NOMO-1 (cell line): ENCODE measurements around the gene IMPDH2.

Experiments used
- DNase-seq, 2 experiments: peaks; one replicate each; lab custom pipeline; 2025; ENCODE audit not compliant: unreplicated experiment in 2 of 2; lab: John Stamatoyannopoulos, UW

Gene IMPDH2

GRCh38 chr3:49007068-49007770 is 22.0 kb downstream of the IMPDH2 start, which contains the start of gene WDR6:
WDR6 (plus strand) TSS chr3:49007391; CDS start chr3:49007432, 41 bp downstream.
- DNase-seq: peak; percentile 96 to 97

DNA sequence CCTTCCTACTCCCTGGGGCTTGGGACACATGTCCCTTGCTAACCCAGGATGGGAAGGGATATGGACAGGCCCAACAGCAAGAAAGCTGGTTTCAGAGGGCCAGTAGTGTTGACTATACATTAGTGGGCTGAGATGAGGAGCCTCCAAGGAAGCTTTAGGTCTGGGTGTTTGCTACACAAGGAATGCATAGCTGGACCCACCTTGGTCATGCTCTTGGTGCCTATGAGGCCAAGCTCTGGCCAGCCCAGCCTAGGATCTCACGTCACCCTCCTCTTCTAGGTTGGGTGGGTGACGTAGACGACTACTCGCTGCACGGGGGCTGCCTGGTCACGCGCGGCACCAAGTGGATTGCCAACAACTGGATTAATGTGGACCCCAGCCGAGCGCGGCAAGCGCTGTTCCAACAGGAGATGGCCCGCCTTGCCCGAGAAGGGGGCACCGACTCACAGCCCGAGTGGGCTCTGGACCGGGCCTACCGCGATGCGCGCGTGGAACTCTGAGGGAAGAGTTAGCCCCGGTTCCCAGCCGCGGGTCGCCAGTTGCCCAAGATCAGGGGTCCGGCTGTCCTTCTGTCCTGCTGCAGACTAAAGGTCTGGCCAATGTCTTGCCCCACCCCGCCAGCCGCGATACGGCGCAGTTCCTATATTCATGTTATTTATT is 22.7 kb downstream of the IMPDH2 start:
- no peak for DNase-seq

DNA sequence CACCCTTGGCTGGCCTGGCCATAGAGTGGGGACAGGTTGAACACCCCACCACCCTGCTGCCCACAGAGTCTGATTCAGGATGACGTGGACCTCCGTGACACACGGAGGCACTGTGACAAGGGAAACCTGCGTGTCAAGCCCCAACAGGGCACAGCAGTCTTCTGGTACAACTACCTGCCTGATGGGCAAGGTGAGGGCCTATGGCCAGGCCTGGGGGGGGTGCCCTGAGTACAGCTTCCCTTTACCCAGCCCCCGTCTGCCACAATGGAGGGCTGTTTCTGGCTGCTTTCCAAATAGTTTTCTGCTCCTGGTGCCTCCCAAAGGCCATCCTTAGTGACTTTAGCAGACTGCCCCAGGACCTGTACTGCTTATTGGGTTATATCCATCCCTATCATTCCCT is 23.2 kb downstream of the IMPDH2 start:
- no peak for DNase-seq

DNA sequence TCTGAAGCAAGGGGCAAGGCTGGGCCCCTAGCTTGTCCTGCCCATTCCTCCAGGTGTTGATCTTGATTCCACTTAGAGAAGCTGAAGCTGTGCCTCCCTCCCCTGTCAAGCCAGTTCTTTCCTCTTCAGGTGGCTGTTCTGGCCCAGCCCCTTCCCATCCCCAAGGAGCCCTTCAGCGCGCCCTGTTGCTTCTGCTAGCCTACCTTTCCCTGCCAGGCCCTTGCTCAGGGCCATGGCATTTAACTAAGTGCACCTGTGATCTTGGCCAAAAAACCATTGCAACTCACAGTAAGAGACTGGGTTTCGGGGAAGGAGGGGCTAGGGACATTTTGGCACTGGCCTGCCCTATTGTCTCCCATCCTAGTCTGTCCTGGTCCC is 23.9 kb downstream of the IMPDH2 start:
- no peak for DNase-seq

GRCh38 chr3:49004352-49005302 is 24.6 kb downstream of the IMPDH2 start:
- no peak for DNase-seq

- no peak for DNase-seq
Measured at GRCh38 chr3:49001155-49001554, 28.0 kb downstream of the IMPDH2 start.

DNA sequence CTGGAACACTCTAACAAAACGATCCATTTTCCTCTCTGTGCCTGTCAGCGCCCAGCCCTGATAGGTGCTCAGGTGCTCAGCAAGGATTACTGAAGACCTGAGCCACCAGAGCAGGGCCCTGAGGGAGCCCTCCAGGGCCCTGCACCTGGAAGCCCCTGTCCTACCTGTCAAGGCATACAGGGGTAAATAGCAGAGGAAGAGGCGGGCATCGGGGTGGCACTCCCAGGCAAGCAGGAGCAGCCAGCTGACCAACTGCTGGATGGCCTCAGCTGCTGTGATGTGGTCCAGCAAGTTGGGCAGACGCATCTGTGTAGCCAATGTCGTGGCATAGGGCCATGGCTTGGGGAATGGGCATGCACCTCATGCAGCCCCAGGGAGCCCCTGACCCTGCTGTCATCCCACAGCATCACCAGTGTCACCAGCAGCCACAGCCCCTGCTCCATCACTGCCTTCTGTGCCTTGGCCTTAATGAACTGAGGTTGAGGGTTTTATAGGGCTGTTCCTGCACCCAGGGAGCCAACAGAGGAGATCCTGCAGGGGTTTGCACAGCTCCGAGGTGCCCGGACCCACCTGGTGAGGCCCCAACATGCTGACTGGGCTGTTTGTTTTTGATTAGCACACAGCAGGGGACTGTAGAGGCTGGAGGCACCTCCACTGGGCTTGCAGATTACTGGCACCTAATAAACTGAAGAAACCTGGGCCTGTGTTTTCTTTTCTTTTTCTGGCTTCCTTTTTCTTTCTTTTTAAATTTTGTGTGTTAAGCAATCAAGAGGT is 29.9 kb downstream of the IMPDH2 start:
- DNase-seq: no peak

DNA sequence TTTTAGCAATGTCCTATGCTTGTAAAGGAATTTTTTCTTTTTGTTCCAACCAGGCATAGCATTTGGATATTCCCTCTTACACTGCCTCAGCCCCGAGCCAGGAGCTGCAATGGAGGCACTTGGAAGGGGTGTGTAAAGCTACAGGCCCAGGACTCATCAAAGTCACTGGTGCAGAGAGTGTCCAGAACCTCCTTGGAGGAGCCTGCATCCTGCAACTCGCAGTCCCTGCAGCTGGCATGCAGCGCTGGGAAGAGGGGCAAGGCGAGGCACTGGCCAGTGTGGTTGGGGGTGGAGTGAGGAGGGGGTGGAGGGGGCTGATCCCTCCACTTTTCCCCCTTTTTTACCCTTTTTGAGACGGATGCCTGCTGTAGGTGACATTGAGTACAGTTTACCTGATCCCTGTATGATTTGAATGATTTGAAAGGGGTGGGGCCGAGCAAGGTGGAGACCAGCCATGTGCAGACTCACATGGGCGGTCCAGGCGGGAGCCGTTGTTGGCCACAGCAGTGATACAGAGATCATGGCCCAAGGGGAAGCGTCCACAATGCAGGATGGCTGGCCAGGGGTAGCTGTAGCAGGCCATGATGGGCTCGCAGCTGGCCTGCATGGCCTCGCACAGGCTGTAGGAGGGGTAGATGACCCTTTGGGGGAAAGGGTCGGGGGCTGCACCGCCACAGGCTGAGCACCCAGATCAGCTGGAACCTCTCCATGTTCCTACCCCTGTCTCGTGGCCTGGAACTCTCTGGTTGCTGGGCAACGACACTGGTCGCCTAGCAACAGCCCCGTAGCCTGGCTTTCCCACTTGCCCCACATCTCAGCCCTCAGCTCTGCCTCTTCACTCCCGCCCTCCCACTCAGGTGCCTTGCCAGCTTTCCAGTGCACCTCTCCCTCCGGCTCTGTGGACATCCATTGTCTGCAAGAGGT is 31.2 kb downstream of the IMPDH2 start:
- DNase-seq: no peak

- DNase-seq: no peak
Measured at GRCh38 chr3:48997102-48997635, 32.0 kb downstream of the IMPDH2 start.

- DNase-seq: no peak
Measured at GRCh38 chr3:48996640-48997039, 32.6 kb downstream of the IMPDH2 start.

- no peak for DNase-seq
Measured at GRCh38 chr3:48993834-48994233, 35.4 kb downstream of the IMPDH2 start.

GRCh38 chr3:48991851-48992545 is 37.2 kb downstream of the IMPDH2 start:
- no peak for DNase-seq

DNA sequence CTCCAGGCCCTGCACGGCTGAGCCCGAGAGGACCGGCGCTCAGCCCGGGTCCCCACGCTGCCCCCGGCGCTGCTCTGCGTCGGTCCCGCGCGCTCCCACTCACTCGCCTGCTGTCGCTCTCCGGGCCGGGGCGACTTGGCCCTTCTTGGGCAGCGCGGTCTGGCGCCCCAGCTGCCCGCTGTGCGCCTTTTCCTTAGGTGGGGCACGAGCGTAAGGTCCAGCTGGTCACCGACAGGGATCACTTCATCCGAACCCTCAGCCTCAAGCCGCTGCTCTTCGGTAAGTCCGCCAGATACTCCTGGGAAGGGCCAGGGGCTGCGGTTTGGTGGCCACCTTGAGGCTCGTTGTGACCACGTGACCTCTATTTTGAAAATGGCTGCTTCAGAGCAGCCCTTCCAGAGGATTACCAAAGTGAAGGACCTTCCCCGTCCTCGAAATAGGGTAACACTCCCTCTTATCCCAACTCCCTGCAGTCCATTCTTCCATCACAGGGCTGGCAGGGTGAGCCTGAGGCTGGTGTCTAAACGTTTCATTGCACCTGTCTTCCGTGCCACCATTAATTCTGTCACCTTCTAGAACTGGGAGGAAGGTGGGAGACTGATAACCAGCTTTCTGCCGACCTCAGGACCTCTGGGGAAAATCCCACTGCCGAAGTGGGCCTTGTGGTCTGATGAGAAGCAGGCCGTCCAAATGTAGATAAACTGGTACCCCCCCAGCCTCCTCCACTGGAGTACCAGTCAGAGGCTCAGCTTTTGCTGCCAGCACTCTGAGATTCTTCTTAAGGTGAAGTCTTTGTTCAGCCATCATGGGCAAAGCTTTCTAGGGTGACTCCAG is 38.3 kb downstream of the IMPDH2 start:
- peak in 1 of 2 experiments; percentile 6 for DNase-seq

GRCh38 chr3:48989796-48990635 is 39.2 kb downstream of the IMPDH2 start, which contains the start of gene P4HTM:
P4HTM (plus strand) TSS chr3:48990241; CDS start chr3:48990257, 16 bp downstream.
- peak; percentile 71 to 86 for DNase-seq

DNA sequence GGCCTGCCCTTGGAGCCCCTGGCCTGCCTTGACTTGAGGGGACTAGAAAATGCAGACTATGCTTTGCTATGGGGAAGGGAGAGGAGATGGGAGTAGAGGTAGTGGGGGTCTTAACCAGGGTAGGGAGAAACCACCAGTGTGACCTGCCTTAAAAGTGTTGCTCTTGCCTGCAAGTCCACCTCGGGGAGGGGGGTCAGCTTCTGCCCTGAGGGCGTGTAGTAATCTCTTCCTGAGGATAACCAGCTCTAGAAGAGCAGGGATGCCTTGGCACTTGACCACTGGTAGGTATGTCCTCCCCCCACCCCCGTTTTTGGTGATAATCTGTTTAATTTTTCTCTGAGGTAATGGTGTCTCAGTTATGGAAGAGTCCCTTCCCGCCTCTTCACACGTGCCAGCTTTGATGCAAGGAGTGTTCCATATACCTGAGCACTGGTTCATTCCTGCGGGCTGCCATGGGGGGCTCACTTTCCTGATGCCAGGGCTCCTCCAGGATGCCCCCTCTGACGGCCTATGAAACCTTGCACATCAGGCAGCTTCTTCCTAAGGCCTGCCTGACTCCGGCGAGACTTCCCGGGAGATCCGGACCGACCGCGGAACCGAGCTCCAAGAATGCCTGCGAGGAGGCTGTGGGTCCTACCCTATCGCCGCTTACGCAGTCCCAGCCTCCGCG is 39.9 kb downstream of the IMPDH2 start:
- DNase-seq: no peak

- DNase-seq: no peak
Measured at GRCh38 chr3:48985831-48986376, 43.3 kb downstream of the IMPDH2 start.
